ENCODE results near the gene SLC7A6. TPM values are rescaled to one million over a fixed set of nuclear protein-coding genes. Genes with fewer than 3 reads are reported as not detected.

Gene SLC7A6
- total RNA-seq, 1 donor from 2014 or later: 11.6 TPM

GRCh38 chr16:68235887-68236136, 28.5 kb upstream of the SLC7A6 start, which contains the start of gene ESRP2:
Gene ESRP2 (minus strand): TSS chr16:68236127. CDS start chr16:68236045, 82 bp downstream.
- TF ChIP-seq, protein P1, sequence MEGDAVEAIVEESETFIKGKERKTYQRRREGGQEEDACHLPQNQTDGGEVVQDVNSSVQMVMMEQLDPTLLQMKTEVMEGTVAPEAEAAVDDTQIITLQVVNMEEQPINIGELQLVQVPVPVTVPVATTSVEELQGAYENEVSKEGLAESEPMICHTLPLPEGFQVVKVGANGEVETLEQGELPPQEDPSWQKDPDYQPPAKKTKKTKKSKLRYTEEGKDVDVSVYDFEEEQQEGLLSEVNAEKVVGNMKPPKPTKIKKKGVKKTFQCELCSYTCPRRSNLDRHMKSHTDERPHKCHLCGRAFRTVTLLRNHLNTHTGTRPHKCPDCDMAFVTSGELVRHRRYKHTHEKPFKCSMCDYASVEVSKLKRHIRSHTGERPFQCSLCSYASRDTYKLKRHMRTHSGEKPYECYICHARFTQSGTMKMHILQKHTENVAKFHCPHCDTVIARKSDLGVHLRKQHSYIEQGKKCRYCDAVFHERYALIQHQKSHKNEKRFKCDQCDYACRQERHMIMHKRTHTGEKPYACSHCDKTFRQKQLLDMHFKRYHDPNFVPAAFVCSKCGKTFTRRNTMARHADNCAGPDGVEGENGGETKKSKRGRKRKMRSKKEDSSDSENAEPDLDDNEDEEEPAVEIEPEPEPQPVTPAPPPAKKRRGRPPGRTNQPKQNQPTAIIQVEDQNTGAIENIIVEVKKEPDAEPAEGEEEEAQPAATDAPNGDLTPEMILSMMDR (IDR thresholded peaks at IDR 0.05; ENCODE audit: unreplicated experiment): no peak
- DNase-seq (ENCODE audit: low spot score, unreplicated experiment): no peak
- Mint-ChIP-seq H3K27ac (peak within 1 kb of the TSS; percentile 98), H3K4me3 (ENCODE audit: low read depth) (peak within 1 kb of the TSS; percentile 87), H3K36me3 (ENCODE audit: insufficient read depth) (peaks cover 10% of the 10 kb centered on the region), H3K4me1 (ENCODE audit: low read depth) (peaks cover 28% of the 10 kb centered on the region), H3K9me3 (ENCODE audit: low read depth) (peaks cover 3% of the 10 kb centered on the region), H3K27me3 (no peaks in the 10 kb centered on the region)

DNA sequence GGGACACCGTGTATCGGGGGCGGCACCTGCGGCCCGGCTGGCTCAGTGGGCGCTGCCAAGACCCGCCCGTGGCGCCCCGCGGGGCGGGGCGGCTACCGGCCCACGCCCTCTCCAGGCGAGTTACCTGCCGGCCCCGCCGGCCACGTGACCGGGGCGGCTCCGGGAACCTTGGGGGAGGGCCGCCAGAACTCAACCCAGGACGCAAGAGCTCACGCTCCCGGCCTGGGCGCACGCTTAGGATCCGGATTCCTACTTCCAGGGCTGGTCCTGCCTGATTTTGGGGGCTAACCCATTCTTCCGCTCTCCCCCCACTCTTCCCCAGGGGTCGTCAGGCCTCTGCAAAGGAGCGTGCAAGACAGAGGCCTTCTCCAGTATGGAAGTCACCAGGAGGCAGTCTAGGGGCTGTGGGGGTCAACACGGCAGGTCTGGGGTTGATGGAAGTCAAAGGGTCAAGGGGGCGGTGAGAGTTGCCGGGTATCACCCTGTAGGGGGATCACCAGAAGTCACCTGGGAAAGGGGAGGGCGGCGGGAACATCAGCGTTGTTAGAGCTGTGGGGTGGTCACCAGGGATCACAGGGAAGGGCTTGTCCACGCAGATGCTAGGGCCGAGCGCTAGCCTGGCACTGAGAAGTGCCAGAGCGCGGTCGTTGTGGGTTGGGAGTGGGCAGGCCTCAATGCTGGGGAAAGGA, 28.0 kb upstream of the SLC7A6 start:
- Mint-ChIP-seq H3K4me1 (ENCODE audit: low read depth) (peaks cover 28% of the 10 kb centered on the region), H3K36me3 (ENCODE audit: insufficient read depth) (peaks cover 9% of the 10 kb centered on the region), H3K4me3 (ENCODE audit: low read depth) (peak overlapping the region; percentile 87), H3K27ac (peak overlapping the region; percentile 98), H3K27me3 (no peaks in the 10 kb centered on the region), H3K9me3 (ENCODE audit: low read depth) (peaks cover 3% of the 10 kb centered on the region)
- peak; percentile 67 for DNase-seq (ENCODE audit: low spot score, unreplicated experiment)
- TF ChIP-seq, protein P1 (IDR thresholded peaks at IDR 0.05; ENCODE audit: unreplicated experiment): no peak

DNA sequence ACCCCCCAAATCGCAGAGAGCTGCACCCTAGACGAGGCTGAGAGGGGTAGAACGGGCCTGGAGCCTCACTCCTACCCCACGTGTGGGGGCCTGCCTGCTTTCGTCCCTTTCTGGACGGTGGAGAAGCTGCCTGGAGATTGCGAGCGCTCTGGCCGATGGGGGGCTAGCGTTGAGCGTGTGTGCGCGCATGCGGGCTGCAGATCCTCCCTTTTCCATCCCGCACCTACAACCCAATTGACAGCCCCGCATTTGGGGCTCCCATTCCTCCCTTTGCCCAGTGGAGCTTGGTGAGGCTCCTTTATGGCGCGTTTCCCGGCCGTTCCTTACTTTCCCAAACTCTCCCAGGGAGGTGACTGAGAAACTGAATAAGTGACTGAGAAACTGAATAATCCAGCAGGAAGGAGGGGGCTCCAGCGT, 27.5 kb upstream of the SLC7A6 start:
- Mint-ChIP-seq H3K4me3 (ENCODE audit: low read depth) (peak overlapping the region; percentile 87), H3K9me3 (ENCODE audit: low read depth) (peaks cover 3% of the 10 kb centered on the region), H3K36me3 (ENCODE audit: insufficient read depth) (peaks cover 9% of the 10 kb centered on the region), H3K27me3 (no peaks in the 10 kb centered on the region), H3K27ac (peak overlapping the region; percentile 98), H3K4me1 (ENCODE audit: low read depth) (peaks cover 28% of the 10 kb centered on the region)
- TF ChIP-seq, protein P1 (IDR thresholded peaks at IDR 0.05; ENCODE audit: unreplicated experiment): no peak
- DNase-seq (ENCODE audit: low spot score, unreplicated experiment): no peak

- Mint-ChIP-seq H3K4me1 (ENCODE audit: low read depth) (peaks cover 28% of the 10 kb centered on the region), H3K36me3 (ENCODE audit: insufficient read depth) (peaks cover 9% of the 10 kb centered on the region), H3K9me3 (ENCODE audit: low read depth) (peaks cover 3% of the 10 kb centered on the region), H3K27ac (peak overlapping the region; percentile 98), H3K4me3 (ENCODE audit: low read depth) (peak overlapping the region; percentile 87), H3K27me3 (no peaks in the 10 kb centered on the region)
- TF ChIP-seq, protein P1 (IDR thresholded peaks at IDR 0.05; ENCODE audit: unreplicated experiment): no peak
- peak; percentile 97 for DNase-seq (ENCODE audit: low spot score, unreplicated experiment)
These were observed 26.9 kb upstream of the SLC7A6 start for GRCh38 chr16:68237243-68238028.

- H3K4me1 Mint-ChIP-seq (ENCODE audit: low read depth): peaks cover 26% of the 10 kb centered on the region
- peaks cover 8% of the 10 kb centered on the region for H3K36me3 Mint-ChIP-seq (ENCODE audit: insufficient read depth)
- H3K9me3 Mint-ChIP-seq (ENCODE audit: low read depth): peaks cover 3% of the 10 kb centered on the region
- H3K27me3 Mint-ChIP-seq: no peaks in the 10 kb centered on the region
- peak overlapping the region; percentile 98 for H3K27ac Mint-ChIP-seq
- TF ChIP-seq, protein P1 (IDR thresholded peaks at IDR 0.05; ENCODE audit: unreplicated experiment): no peak
- DNase-seq (ENCODE audit: low spot score, unreplicated experiment): no peak
- H3K4me3 Mint-ChIP-seq (ENCODE audit: low read depth): peak overlapping the region; percentile 87
These were observed 26.3 kb upstream of the SLC7A6 start for GRCh38 chr16:68238029-68238345.
